Stimulated activated memory B cell treated with anti-CD40 and anti-IgM and Interleukin-4, amounts not matched to agents 10 μg/mL and 1 μg/mL and 100 μg/mL, for 72 hours (primary cell): ENCODE data around the gene RNF208.

Experiments used
- ATAC-seq: fragments of 150-1000 bp; cut with Tn5 transposase; 2 replicates; pipeline ENCODE4 v1.10.0; 2021
- H3K27ac Mint-ChIP-seq: one replicate; pipeline ENCODE4 v1.8.0; 2022; ENCODE audit warnings: mild to moderate bottlenecking, mixed read lengths
- H3K27me3 Mint-ChIP-seq: one replicate; pipeline ENCODE4 v1.8.0; 2022; ENCODE audit warnings: mixed read lengths
- H3K36me3 Mint-ChIP-seq: one replicate; pipeline ENCODE4 v1.8.0; 2022; ENCODE audit warnings: mixed read lengths
- H3K4me1 Mint-ChIP-seq: one replicate; pipeline ENCODE4 v1.8.0; 2022; ENCODE audit warnings: mixed read lengths
- H3K4me3 Mint-ChIP-seq: one replicate; pipeline ENCODE4 v1.8.0; 2022; ENCODE audit warnings: mild to moderate bottlenecking, moderate library complexity, mixed read lengths
- H3K9me3 Mint-ChIP-seq: one replicate; pipeline ENCODE4 v1.8.0; 2022; ENCODE audit warnings: mixed read lengths

RNF208 gene

DNA sequence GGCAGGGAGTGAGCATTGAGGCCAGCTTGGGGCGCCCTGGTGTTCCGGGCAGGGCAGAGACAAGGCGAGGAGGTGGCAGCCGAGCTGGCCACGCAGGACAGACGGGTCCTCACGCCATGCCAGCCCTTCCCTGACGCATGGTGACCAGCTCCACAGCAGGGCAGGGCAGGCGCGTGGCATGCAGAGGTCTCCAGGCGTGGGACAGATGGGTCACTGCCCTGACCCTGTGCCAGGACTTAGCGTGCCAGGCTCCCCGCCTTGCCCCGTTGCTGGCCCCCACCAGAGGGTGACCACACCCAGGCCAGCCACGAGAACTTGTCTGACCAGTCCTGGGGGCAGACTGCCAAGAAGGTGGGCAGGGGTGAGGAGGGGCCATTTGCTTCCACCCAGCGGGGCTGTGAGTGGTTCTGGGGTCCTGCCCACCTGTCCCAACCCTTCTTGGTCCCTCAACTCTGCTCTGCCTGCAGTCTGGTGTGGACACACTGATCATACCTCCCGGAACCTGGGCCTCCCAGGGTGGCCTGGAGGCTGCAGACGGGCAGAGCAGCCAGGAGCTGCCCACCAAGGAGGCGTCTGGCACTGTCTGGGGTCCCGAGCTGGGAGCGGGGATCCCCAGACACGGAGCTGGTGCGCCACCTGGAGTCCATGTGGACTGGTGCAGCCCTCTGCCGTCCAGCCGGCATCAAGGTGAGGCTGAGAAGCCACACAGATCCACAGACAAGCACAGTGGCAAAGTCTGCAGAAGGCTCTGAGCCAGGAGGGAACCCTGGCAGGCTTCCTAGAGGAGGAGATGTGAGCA lies 5.2 kb upstream of the RNF208 start, which contains the start of gene RNF224:
Gene RNF224 (plus strand): TSS at position 449 of the 799 bp plus-strand sequence. CDS start 834 bp downstream, outside the sequence.
- Mint-ChIP-seq H3K4me3 (no peak within 1 kb of the TSS), H3K4me1 (peaks cover 20% of the 10 kb centered on the region), H3K9me3 (no peaks in the 10 kb centered on the region), H3K27me3 (peaks cover 31% of the 10 kb centered on the region), H3K36me3 (no peaks in the 10 kb centered on the region), H3K27ac (peak within 1 kb of the TSS; percentile 58)
- ATAC-seq: peak; percentile 60

DNA sequence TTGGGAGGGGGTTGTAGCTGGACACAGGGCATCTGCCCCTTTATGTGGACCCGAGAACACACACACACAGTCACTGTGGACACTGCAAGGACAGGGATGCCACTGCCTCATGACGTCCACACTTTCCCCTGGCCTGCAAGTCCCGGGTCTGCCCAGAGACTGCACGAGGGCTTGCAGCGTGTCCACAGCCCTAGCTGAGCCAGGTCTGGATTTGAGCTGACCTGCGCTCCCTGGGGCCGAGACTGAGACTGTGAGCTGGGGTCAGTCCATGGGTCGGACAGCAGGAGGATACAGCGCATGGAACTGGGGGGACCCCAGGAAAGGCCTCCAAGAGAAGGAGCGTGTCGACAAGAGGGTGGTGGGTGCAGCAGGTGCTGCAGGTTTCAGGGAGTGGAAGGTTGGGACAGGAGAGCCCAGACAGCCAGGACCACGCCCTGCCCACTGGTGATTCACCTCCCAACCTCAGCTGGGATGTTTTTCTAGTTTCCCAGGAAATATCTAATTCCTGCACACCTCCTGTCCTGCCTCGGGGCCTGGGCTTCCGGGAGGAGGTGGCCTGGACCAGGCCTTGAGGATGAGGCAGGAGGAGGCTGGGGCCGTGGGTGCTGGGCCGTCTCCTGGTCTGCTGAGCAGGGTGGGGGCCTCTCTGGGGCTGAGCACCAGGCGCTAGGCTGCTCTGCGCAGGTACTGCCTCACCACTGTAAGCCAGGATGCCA lies 4.5 kb upstream of the RNF208 start:
- H3K27me3 Mint-ChIP-seq: peaks cover 24% of the 10 kb centered on the region
- H3K9me3 Mint-ChIP-seq: no peaks in the 10 kb centered on the region
- H3K36me3 Mint-ChIP-seq: no peaks in the 10 kb centered on the region
- ATAC-seq: no peak
- peaks cover 20% of the 10 kb centered on the region for H3K4me1 Mint-ChIP-seq
- no peak overlapping the region for H3K4me3 Mint-ChIP-seq
- no peak overlapping the region for H3K27ac Mint-ChIP-seq

DNA sequence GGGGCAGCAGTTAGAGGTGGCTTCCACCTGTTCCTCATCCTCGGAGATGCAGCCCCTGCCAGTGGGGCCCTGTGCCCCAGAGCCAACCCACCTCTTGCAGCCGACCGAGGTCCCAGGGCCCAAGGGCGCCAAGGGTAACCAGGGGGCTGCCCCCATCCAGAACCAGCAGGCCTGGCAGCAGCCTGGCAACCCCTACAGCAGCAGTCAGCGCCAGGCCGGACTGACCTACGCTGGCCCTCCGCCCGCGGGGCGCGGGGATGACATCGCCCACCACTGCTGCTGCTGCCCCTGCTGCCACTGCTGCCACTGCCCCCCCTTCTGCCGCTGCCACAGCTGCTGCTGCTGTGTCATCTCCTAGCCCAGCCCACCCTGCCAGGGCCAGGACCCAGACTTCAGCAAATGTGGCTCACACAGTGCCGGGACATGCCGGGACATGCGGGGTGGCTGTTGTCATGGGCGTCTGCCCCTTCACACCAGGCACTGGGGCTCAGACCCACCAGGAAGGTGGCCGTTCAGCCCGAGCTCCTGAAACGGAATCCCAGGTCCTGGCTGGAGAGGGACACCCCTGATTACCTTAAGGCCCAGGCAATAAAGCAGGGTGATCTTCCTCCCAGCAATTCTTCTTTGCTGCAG lies 3.8 kb upstream of the RNF208 start:
- Mint-ChIP-seq H3K9me3 (no peaks in the 10 kb centered on the region), H3K27ac (peak overlapping the region; percentile 14), H3K36me3 (no peaks in the 10 kb centered on the region), H3K4me1 (peaks cover 20% of the 10 kb centered on the region), H3K4me3 (no peak overlapping the region), H3K27me3 (peaks cover 17% of the 10 kb centered on the region)
- ATAC-seq: no peak

DNA sequence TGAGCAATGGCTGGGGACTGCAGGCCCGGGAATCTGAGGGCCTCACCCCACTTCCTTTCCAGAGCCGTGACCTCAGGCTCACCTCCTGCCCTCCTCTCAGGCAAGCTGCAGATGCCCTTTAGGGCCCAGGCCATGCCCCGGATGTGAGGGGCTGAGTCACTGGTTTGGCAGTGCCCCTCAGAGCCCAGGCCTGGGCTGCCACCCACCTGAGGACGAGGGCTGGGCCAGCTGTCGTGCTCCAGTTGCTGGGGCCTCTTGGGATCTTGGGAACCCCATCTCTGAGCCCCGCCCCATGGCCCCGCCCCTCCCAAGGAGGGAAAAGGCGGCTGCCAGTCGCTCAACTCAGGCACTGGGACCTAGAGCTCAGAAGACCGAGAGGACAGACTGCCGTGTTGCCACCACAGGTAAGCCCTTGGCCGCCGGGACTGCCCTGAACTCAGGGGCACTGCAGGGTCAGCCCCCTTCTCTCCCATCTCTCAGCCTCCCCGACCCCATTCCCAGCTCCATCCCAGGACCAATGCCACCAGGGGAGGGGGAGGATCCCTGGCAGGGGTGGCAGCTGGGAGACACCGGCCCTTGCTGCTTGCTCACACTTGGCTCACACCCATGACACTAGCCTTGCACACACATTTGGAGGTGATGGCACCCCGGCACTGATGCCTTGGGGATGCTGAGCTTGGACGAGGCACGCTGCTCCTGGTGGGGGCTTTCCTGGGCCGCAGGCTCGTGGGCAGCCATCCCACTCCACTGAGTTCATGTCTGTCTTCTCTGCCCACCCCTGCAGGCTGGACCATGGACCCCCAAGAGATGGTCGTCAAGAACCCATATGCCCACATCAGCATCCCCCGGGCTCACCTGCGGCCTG lies 3.0 kb upstream of the RNF208 start, which contains the start of gene CYSRT1:
Gene CYSRT1 (plus strand): TSS at position 345 of the 865 bp plus-strand sequence. CDS start 448 bp downstream, at position 793.
- Mint-ChIP-seq H3K36me3 (no peaks in the 10 kb centered on the region), H3K4me3 (peak within 1 kb of the TSS; percentile 83), H3K27ac (peak within 1 kb of the TSS; percentile 69), H3K4me1 (peaks cover 20% of the 10 kb centered on the region), H3K9me3 (no peaks in the 10 kb centered on the region), H3K27me3 (peaks cover 9% of the 10 kb centered on the region)
- no peak for ATAC-seq

DNA sequence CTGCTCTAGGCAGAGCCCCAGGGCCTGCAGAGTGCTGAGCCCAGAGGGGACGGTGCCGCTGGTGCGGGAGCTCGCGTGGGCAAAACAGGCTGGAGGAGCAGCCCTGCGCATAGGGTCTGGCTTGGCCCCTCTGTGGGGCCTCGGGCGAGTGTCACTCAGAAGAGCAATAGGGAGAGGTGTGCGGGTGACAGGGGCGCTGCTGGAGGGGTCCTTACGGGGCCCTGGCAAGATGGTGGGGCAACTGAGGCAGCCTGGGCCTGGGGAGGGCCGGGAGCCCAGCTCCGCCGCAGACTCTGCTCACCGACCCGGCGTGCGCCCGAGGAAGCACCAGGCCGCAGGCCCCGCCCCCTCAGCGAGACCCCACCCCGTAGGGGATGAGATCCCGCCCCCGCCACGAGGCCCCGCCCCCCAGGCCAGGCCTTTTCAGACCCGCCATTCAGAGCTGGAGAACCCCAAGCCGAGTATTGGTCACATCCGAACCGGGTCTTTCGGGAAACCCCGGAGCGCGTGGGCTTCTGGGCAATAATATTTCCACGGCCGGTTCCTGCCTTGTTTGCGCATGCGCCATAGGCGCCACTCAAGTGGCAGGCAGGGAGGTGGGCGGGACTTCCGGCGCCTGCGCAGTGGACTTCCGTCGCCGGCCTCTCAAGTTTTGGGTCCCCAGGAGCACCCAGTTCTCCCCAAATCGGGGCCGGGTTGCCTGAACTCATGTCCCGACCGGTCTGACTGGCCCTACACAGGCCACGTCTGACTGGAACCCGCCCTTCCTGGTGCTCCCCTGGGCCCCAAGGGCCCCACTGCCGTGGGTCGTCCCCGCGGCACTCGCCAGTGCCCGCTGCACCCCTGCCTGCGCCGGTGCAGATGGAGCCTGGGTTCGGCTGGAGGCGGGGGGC lies 1.3 kb upstream of the RNF208 start:
- ATAC-seq: peak; percentile 88
- Mint-ChIP-seq H3K4me1 (peaks cover 20% of the 10 kb centered on the region), H3K36me3 (no peaks in the 10 kb centered on the region), H3K27ac (peak overlapping the region; percentile 69), H3K9me3 (no peaks in the 10 kb centered on the region), H3K27me3 (peaks cover 9% of the 10 kb centered on the region), H3K4me3 (peak overlapping the region; percentile 83)

DNA sequence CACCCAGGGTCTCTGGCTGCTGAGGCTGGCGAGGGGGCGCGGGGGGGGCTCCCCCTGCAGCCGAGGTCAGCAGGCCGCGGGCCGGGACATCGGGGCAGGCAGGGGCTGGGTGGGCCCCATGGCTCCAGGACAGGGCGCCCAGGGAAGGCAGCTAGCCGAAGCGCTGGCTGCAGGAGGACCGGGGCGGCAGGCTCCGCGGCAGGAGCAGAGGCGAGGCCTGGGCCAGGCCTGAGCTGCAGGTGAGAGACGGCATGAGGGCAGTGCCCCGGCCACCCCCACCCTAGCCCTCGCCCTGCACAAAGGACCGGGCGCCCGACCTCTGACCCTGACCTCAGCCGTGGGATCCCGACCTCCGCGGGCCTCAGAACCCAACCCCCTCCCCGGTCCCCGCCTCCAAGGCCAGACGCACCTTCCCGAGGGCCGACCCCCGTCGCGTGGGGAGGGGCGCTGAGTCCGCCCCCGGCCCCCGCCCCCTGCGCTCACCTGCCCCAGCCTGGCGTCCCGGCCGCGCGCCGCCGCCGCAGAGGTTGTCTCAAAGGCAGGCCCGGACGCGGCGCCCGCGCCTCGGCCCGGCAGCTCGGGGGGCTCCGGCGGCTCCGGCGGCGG lies 431 bp downstream of the RNF208 start:
- no peaks in the 10 kb centered on the region for H3K9me3 Mint-ChIP-seq
- H3K4me3 Mint-ChIP-seq: no peak overlapping the region
- H3K27ac Mint-ChIP-seq: no peak overlapping the region
- peaks cover 7% of the 10 kb centered on the region for H3K36me3 Mint-ChIP-seq
- ATAC-seq: no peak
- peaks cover 13% of the 10 kb centered on the region for H3K4me1 Mint-ChIP-seq
- no peaks in the 10 kb centered on the region for H3K27me3 Mint-ChIP-seq

DNA sequence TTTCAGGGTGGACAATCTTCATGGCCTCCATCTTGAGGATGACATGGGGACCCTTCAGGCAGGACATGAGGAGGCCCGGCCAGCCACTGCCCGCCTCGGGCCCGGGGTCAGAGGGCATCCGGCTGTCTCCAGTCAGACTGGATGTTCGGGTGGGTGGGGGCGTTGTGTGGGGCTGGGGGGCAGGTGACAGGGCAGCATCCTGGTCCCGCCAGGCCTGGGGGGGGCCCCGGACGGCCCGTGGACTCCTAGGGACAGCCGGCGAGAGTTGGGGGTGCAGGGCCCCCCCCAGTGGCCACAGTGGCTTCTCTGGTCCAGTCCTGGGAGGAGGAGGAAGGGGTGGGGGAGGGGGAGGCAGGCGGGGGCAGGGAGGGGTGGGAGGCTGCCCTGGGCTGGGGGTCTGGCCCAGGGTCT lies 940 bp downstream of the RNF208 start:
- no peaks in the 10 kb centered on the region for H3K27me3 Mint-ChIP-seq

DNA sequence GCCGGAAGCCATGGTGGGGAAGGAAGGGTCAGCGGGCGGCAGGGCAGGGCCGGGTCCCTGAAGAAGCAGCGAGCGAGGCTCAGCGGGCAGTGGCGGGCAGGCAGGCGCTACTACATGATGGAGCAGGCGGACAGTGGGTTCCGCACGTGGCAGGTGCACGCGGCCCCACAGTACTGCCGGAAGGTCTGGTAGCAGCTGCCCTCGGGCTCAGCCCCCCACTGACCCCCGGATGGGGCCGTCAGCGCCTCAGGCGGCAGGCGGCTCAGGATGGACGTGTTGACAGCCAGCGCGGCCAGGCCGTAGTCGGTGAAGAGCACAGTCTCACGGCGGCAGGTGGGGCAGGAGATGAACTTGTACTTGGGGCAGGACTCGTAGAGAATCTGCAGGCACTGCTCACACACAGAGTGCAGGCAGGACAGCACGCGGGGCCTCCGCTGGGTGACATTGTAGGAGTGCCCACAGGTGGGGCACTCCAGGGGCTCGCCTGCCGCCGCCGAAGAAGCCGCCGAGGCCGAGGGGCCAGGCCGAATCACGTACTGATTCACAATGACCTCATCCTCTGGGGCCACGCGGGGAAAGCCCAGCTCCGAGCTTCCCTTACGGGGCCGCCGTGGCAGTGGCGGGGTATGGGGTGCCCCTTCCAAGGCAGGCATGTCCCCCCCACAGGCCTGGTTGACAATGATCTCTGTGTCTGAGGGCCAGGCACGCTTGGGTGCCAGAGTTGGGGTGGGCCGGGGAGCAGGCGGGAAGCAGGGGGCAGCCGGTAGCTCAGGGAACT lies 1.5 kb downstream of the RNF208 start:
- Mint-ChIP-seq H3K36me3 (peaks cover 13% of the 10 kb centered on the region), H3K4me1 (peaks cover 13% of the 10 kb centered on the region), H3K4me3 (peak overlapping the region; percentile 55), H3K9me3 (no peaks in the 10 kb centered on the region), H3K27ac (no peak overlapping the region), H3K27me3 (no peaks in the 10 kb centered on the region)
- no peak for ATAC-seq

More for the DNA sequence above, 940 bp downstream of the RNF208 start:
- Mint-ChIP-seq H3K4me1 (peaks cover 13% of the 10 kb centered on the region), H3K4me3 (peak overlapping the region; percentile 55), H3K9me3 (no peaks in the 10 kb centered on the region), H3K27ac (no peak overlapping the region), H3K36me3 (peaks cover 10% of the 10 kb centered on the region)
- no peak for ATAC-seq

DNA sequence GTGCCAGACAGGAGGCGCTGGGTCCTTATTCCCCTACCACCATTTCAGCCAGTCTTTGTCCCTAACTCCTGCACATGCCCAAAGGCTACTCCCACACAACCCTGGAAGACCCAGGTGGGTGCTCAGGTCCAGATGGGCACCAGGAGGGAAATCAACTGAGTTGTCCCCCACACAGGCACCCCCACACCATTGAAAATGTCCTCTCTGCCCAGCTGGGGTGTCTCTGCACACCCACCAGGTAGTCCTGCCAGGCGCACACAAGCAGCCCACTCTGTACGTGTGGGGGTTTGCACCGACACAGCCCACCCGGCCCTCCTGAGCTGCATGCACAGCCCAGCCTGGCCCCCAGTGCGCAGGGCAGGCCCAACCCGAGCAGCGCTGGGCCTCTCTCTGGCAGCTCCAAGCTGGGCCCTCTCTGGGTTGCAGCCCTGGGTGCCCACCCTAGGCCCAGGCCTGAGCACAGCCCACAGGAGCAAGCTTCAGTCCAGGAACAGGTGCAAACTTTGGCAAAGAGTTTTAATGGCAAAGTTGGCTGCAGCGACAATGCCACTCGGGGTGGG lies 2.2 kb downstream of the RNF208 start:
- Mint-ChIP-seq H3K27ac (no peak overlapping the region), H3K27me3 (no peaks in the 10 kb centered on the region), H3K4me1 (peaks cover 13% of the 10 kb centered on the region), H3K4me3 (peak overlapping the region; percentile 18), H3K9me3 (no peaks in the 10 kb centered on the region), H3K36me3 (peaks cover 18% of the 10 kb centered on the region)
- ATAC-seq: no peak

DNA sequence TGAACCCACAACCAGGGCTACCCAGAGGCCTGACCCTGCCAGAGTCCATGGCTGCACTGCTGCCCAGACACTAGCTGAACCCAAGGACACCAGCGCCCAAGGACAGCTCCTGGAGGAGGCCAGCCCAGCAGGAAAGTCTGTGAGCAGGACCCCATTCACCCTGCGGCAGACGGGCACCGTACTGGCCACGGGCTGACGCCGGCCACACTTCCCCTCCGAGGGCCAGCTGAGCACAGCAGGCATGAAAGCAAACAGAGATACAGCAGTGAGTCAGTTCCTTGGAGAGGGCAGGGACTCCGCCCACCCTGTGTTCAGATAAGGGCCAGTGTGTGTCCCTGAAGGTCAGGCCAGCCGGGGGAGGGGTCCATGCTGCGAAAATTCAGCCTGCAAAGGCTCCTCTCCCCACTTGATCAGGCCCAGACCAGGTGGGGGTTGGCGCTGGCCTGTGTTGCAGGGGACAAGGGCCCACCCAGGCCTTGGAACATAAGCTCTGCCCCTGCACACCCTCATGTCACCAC lies 3.2 kb downstream of the RNF208 start:
- Mint-ChIP-seq H3K4me3 (no peak overlapping the region), H3K9me3 (no peaks in the 10 kb centered on the region), H3K27ac (no peak overlapping the region), H3K4me1 (peaks cover 8% of the 10 kb centered on the region), H3K27me3 (no peaks in the 10 kb centered on the region), H3K36me3 (peaks cover 23% of the 10 kb centered on the region)
- no peak for ATAC-seq

DNA sequence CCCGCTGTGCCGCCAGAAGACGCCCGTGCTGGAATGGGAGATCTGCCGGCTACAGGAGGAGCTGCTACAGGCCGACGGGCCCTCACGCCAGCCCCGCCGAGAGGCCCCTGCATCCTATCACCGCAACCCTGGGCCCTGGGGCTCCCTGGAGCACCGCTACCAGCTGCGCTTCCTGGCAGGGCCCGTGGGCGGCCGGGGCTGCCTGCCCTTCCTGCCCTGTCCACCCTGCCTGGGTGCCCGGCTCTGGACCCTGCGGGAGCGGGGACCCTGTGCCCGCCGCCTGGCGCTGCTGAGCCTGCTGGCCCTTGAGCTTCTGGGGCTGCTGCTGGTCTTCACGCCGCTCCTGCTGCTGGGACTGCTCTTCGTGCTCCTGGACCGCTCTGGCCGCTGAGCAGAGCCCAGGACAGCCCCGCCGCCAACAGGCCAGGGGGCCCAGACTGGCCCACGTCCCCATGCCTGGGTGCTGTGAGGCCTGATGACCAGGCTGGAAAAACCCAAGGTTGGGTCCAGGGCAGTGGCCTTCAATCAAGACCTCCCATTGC lies 3.8 kb downstream of the RNF208 start:
- peaks cover 7% of the 10 kb centered on the region for H3K4me1 Mint-ChIP-seq
- no peak for ATAC-seq
- H3K4me3 Mint-ChIP-seq: no peak overlapping the region
- H3K36me3 Mint-ChIP-seq: peaks cover 23% of the 10 kb centered on the region
- H3K27ac Mint-ChIP-seq: no peak overlapping the region
- no peaks in the 10 kb centered on the region for H3K9me3 Mint-ChIP-seq
- no peaks in the 10 kb centered on the region for H3K27me3 Mint-ChIP-seq
